Panc1 (cell line): Measurements from ENCODE around the gene NOLC1.

Experiments
- POLR2AphosphoS5 ChIP-seq: IDR thresholded peaks from 2 replicates; pipeline ENCODE4 v1.6.1; 2012; ENCODE audit warnings: mild to moderate bottlenecking, low read depth, low read length, moderate library complexity
- REST ChIP-seq, 2 experiments: IDR thresholded peaks; 2 replicates each; pipeline ENCODE4 v1.6.1; 2011 to 2012; ENCODE audit warnings: low read depth in 2 of 2, control low read depth in 1 of 2, low read length in 1 of 2, mild to moderate bottlenecking in 1 of 2, moderate library complexity in 1 of 2; ENCODE audit not compliant: insufficient read depth in 1 of 2
- SIN3A ChIP-seq: IDR thresholded peaks from 2 replicates; pipeline ENCODE4 v1.6.1; 2012; ENCODE audit warnings: low read depth, mild to moderate bottlenecking, low read length, moderate library complexity, borderline replicate concordance; ENCODE audit not compliant: insufficient read depth
- TF ChIP-seq, protein P1 (sequence below): fragments of 450-650 bp; IDR thresholded peaks from 2 replicates; pipeline ENCODE4 v1.5.1; 2017; ENCODE audit warnings: mild to moderate bottlenecking

- TF ChIP-seq, protein P1, sequence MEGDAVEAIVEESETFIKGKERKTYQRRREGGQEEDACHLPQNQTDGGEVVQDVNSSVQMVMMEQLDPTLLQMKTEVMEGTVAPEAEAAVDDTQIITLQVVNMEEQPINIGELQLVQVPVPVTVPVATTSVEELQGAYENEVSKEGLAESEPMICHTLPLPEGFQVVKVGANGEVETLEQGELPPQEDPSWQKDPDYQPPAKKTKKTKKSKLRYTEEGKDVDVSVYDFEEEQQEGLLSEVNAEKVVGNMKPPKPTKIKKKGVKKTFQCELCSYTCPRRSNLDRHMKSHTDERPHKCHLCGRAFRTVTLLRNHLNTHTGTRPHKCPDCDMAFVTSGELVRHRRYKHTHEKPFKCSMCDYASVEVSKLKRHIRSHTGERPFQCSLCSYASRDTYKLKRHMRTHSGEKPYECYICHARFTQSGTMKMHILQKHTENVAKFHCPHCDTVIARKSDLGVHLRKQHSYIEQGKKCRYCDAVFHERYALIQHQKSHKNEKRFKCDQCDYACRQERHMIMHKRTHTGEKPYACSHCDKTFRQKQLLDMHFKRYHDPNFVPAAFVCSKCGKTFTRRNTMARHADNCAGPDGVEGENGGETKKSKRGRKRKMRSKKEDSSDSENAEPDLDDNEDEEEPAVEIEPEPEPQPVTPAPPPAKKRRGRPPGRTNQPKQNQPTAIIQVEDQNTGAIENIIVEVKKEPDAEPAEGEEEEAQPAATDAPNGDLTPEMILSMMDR, result no peak
- no peak for TF ChIP-seq REST (IDR thresholded peaks at IDR 0.05; ENCODE audit: insufficient read depth in 1 of 2, low read depth in 2 of 2, low read length in 1 of 2)
- peak; percentile 64 for TF ChIP-seq POLR2AphosphoS5
- TF ChIP-seq SIN3A, result no peak
These were observed 37.1 kb upstream of the NOLC1 start for GRCh38 chr10:102114861-102115618.
